CD4-positive, alpha-beta T cell treated with Interleukin-12 subunit alpha and Interleukin-12 subunit beta, for 1 hour (primary cell): ENCODE results near the gene LYPD3.
"Not testable (repeated sequence)": the region's sequence is repeated elsewhere in the genome, so short reads cannot be mapped to it uniquely, and the experiment has no call there.

Experiments
- DNase-seq: peaks from one replicate; pipeline ENCODE4 v3.0.0-alpha.2; 2020

Gene LYPD3

GRCh38 chr19:43465468-43466120 is at the start of gene LYPD3:
Gene LYPD3 (minus strand): TSS chr19:43465608. CDS start chr19:43465571, 37 bp downstream.
- DNase-seq, result no peak

GRCh38 chr19:43512399-43512798 is 47.0 kb upstream of the LYPD3 start:
- not testable (repeated sequence) for DNase-seq

GRCh38 chr19:43511324-43511723 is 45.9 kb upstream of the LYPD3 start:
- no peak for DNase-seq

- no peak for DNase-seq
Measured at GRCh38 chr19:43510713-43511112, 45.3 kb upstream of the LYPD3 start.

GRCh38 chr19:43507880-43508279 is 42.5 kb upstream of the LYPD3 start:
- no peak for DNase-seq

GRCh38 chr19:43506629-43507028 is 41.2 kb upstream of the LYPD3 start:
- no peak for DNase-seq

- no peak for DNase-seq
Measured at GRCh38 chr19:43505941-43506340, 40.5 kb upstream of the LYPD3 start.

- no peak for DNase-seq
Measured at GRCh38 chr19:43505186-43505456, 39.7 kb upstream of the LYPD3 start.

- peak; percentile 63 for DNase-seq
Measured at GRCh38 chr19:43504426-43505185, 39.2 kb upstream of the LYPD3 start, which contains the start of gene PHLDB3. Gene PHLDB3 (minus strand): TSS chr19:43504746. CDS start chr19:43504118, 628 bp downstream.

- peak; percentile 99 for DNase-seq
Measured at GRCh38 chr19:43503501-43504425, 38.4 kb upstream of the LYPD3 start.

- no peak for DNase-seq
Measured at GRCh38 chr19:43502419-43502976, 37.1 kb upstream of the LYPD3 start.

- DNase-seq, result no peak
Measured at GRCh38 chr19:43501661-43502418, 36.4 kb upstream of the LYPD3 start.

GRCh38 chr19:43499042-43499441 is 33.6 kb upstream of the LYPD3 start:
- DNase-seq, result no peak

- no peak for DNase-seq
Measured at GRCh38 chr19:43498233-43498842, 32.9 kb upstream of the LYPD3 start.

GRCh38 chr19:43496960-43497359 is 31.6 kb upstream of the LYPD3 start:
- DNase-seq, result no peak

- no peak for DNase-seq
Measured at GRCh38 chr19:43495082-43495481, 29.7 kb upstream of the LYPD3 start.

- DNase-seq, result no peak
Measured at GRCh38 chr19:43490759-43491158, 25.4 kb upstream of the LYPD3 start.

- DNase-seq, result no peak
Measured at GRCh38 chr19:43489979-43490599, 24.7 kb upstream of the LYPD3 start.

GRCh38 chr19:43489310-43489709 is 23.9 kb upstream of the LYPD3 start:
- DNase-seq, result no peak

GRCh38 chr19:43488179-43488578 is 22.8 kb upstream of the LYPD3 start:
- DNase-seq, result no peak

- DNase-seq, result no peak
Measured at GRCh38 chr19:43486412-43486811, 21.0 kb upstream of the LYPD3 start.
